Astrocyte of the cerebellum (primary cell): ENCODE measurements around the gene CD53.

Experiments used
- DNase-seq: peaks from one replicate; pipeline ENCODE4 v3.0.0-alpha.2; 2011; ENCODE audit warnings: low read depth
- H3K4me3 ChIP-seq: 2 replicates; pipeline ENCODE4 v1.5.1; 2011; ENCODE audit warnings: mild to moderate bottlenecking, low read depth, low read length, moderate library complexity
- CTCF ChIP-seq: IDR thresholded peaks from 2 replicates; pipeline ENCODE4 v1.5.1; 2012; ENCODE audit warnings: low read length, low read depth, moderate library complexity, mild to moderate bottlenecking; ENCODE audit errors: missing control alignments
- in situ Hi-C: cut with HindIII; loops from 2 replicates; pipeline ENCODE4 v1.10.0; 2017; ENCODE audit warnings: low sequenced_read_pairs

Gene CD53

GRCh38 chr1:110897681-110898080 lies 24.7 kb downstream of the CD53 start:
- H3K4me3 ChIP-seq: no peak overlapping the region
- in situ Hi-C loops: no loop called here
- TF ChIP-seq CTCF: no peak
- no peak for DNase-seq

DNA sequence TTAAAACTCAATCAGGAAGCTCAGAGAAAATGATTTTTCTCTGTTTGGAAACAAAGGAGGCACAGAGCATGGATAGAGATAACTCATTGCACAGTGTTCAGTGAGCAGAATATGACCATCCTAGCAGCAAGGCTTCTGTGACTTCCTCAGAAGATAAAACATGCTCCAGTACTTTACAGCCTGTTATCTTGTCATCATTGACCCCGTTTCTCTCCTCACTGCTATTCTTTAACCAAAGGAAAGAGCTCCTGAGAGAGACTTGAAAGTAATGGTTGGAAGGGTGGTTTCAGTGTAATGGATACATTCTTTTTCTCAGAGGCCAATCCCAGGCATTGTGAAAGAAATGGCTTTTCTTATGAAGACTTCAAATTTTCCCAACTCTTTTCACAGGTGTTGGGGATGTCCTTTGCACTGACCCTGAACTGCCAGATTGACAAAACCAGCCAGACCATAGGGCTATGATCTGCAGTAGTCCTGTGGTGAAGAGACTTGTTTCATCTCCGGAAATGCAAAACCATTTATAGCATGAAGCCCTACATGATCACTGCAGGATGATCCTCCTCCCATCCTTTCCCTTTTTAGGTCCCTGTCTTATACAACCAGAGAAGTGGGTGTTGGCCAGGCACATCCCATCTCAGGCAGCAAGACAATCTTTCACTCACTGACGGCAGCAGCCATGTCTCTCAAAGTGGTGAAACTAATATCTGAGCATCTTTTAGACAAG lies 25.9 kb downstream of the CD53 start:
- no peak overlapping the region for H3K4me3 ChIP-seq
- in situ Hi-C loops: no loop called here
- no peak for TF ChIP-seq CTCF
- no peak for DNase-seq

- in situ Hi-C loops: no loop called here
- H3K4me3 ChIP-seq: no peak overlapping the region
- no peak for DNase-seq
- TF ChIP-seq CTCF: no peak
These were observed 26.5 kb downstream of the CD53 start for GRCh38 chr1:110899458-110899843.

DNA sequence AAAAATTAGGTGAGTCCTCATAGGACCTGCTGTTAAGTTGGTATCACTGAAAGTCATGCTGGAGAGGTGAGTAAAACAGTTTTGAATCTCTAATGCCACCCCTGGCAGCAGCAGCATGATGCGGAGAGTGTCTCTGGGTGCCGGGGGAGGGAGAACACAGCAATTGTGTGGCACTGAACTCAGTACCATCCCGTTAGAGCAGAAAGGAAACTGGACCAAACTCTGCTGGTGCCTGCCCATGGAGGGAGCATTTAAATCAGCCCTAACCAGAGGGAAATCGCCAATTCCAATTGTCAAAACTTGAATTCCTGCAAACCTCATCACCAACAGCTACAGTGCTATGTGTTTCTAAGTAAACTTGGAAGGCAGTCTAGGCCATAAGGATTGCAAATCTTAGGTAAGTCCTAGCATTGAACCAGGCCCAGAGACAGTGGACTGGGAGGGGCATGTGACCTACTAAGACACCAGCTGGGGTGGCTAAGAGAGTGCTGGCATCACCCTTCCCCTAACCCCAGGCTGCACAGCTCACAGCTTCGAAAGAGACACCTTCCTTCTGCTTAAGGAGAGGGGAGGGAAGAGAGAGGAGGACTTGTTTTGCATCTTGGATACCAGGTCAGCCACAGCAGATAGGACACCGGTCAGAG lies 30.0 kb downstream of the CD53 start:
- no peak overlapping the region for H3K4me3 ChIP-seq
- in situ Hi-C loops: no loop called here
- DNase-seq: no peak
- no peak for TF ChIP-seq CTCF

- in situ Hi-C loops: no loop called here
- H3K4me3 ChIP-seq: no peak overlapping the region
- DNase-seq: no peak
- no peak for TF ChIP-seq CTCF
These were observed 31.0 kb downstream of the CD53 start for GRCh38 chr1:110903853-110904500.

DNA sequence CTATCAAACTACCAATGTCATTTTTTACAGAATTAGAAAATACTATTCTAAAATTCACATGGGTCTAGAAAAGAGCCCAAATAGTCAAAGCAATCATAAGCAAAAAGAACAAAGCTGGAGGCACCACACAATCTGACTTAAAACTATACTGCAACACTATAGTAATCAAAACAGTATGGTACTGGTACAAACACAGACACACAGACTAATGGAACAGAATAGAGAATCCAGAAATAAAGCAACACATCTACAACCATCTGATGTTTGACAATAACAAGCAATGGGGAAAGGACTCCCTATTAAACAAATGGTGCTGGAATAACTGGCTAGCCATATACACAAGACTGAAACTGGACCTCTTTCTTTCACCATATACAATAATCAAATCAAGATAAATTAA lies 39.8 kb downstream of the CD53 start:
- in situ Hi-C loops: no loop called here
- no peak for DNase-seq
- no peak for TF ChIP-seq CTCF
- H3K4me3 ChIP-seq: no peak overlapping the region
